GM11168 (cell line): ENCODE measurements around the gene LRRC27.
"Not testable (repeated sequence)": the region's sequence is repeated elsewhere in the genome, so short reads cannot be mapped to it uniquely, and the experiment has no call there.

Source experiments
- in situ Hi-C: fragments of 300-500 bp; cut with MboI; formaldehyde crosslinking; loops from one replicate; pipeline ENCODE4 v1.12.0; 2022; ENCODE audit warnings: low sequenced_read_pairs; ENCODE audit not compliant: unreplicated experiment

LRRC27 gene

DNA sequence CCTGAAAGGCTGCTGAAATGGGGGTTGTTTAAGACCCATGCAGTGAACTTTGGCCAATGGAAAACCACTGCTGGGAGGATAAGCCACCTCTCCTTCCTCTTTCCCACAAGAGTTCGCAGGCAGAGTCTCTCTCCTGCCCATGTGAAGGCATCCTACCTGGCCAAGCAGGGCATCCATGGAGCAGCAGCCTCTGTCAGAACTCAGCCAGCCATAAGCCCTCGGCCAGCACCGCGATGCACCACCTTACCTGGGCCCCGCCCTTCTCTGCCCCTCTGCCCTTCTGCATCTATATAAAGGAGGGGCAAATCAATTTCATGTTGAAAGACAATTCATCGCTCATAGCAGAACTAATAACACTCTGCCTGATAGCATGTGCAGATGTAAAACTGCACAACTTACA, 18.1 kb upstream of the LRRC27 start:
- in situ Hi-C loops = no loop called here

DNA sequence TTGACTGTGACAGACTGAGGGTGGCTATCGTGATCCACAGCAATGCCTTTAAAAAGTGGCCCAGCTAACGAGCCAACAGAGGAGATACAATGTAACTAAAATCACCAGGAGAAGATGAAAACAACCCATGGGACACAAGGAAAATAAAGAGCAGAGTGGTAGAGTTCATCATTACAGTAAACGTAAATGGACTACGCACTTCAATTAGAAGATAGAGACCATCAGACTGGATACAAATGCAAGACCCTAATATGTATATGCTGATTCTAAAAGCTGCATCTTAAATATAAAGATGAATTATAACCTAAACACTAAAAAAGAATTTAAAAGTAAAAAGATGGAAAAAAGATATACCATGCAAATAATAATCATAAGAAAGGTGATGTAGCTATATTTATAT, 17.7 kb upstream of the LRRC27 start:
- in situ Hi-C loops = no loop called here

DNA sequence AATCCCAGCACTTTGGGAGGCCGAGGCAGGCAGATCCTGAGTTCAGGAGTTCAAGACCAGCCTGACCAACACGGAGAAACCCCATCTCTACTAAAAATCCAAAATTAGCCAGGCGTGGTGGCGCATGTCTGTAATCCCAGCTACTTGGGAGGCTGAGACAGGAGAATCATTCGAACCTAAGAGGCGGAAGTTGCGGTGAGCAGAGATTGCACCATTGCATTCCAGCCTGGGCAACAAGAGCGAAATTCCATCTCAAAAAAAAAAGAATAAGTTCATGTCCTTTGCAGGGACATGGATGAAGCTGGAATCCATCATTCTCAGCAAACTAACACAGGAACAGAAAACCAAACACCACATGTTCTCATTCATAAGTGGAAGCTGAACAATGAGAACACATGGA, 17.1 kb upstream of the LRRC27 start:
- in situ Hi-C loops = not testable (repeated sequence)

DNA sequence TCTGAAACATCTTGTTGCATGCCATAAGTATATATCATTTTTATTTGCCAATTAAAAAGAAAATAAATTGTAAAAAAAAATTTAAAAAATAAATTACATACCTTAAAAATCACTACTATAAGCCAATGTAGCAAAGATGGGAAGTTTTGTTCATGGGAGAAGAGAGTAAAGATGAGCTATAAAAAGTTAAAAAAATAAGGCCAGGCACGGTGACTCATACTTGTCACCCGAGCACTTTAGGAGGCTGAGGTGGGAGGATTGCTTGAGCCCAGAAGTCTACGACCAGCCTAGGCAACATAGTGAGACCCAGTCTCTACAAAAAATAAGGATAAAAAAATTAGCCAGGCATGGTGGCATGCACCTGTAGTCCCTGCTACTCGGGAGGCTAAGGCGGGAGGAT, 15.9 kb upstream of the LRRC27 start:
- in situ Hi-C loops = no loop called here

DNA sequence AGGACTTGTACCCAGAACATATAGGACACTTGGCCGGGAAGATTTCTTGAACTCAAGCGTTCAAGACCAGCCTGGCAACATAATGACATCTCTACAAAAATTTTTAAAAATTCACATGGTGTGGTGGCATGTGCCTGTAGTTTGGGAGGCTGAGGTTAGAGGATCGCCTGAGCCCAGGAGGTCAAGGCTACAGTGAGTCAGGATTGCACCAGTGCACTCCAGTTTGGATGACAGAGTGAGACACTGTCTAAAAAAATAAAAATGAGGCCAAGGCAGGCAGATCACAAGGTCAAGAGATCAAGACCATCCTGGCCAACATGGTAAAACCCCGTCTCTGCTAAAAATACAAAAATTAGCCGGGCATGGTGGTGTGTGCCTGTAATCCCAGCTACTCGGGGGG, 14.5 kb upstream of the LRRC27 start:
- in situ Hi-C loops = not testable (repeated sequence)

DNA sequence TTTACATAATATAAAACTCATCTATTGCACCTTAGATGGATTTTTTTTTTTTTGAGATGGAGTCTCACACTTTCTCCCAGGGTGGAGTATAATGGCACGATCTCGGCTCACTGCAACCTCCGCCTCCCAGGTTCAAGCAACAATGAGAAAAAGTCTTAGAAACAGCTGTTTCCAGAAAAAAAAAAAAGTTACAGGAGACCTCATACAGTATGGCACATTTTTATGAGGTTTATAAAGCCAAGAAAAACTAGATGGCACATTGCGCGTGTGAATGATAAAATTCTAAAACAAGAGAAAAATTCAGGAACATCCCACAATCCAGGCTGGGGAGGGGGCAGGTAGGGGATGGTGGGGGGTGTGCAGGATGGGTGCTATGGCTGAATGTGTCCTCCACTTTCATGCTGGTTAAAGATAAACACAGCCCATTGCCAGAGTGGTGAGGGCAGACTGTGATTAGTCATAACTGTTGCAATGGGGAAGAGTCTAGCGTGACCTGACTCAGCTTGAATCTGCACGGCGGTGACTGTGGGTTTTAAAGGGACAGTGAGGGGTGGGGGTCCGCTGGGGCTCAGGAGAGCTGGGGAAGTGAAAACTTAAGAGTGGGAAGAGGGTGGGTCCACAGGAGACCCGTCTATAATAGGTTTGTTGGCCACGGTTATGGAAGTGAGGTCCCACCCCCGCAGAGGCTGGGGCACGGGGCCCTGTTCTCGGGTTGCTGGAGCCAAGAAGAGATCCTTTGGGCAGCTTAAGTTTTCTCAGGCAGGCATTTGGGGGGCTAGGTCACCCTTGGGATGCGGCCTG, 11.9 kb upstream of the LRRC27 start:
- in situ Hi-C loops = no loop called here

DNA sequence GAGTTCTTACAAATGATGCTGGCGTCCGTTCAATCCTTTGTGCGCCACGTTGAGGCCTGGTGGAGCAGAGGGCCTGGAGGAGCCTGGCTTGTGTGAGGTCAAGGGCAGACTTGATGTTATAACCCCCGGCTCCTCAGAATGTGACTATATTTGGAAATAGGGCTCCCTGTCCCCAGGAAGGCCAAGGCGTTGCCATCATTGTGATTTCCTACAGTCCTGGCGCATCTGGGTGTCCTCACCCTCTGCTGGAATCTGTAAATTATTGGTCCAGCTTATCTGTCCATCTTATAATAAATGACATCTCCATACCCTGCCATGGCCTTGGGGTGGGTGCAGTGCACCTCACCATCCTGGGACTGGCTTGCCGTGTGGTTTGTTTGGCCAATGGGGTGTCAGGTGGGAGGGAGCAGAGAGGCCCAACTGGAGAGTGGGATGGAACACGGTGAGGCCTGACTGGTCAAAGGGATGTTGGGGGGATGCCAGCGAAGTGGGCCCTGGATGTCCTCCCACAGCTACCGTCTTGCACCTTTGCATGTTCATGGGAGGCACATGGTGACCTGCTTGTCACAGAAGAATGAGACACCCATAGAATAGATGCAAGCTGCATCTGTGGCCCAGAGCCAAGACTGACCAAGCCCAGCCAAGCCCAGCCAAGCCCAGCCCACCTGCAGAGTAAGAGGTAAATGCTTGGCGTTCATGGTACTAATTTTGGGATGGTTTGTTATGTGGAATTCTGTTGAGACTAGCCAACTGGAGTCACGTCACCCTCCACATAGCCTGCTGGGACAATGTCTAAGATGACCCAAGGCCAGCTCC, 11.1 kb upstream of the LRRC27 start:
- in situ Hi-C loops = no loop called here

DNA sequence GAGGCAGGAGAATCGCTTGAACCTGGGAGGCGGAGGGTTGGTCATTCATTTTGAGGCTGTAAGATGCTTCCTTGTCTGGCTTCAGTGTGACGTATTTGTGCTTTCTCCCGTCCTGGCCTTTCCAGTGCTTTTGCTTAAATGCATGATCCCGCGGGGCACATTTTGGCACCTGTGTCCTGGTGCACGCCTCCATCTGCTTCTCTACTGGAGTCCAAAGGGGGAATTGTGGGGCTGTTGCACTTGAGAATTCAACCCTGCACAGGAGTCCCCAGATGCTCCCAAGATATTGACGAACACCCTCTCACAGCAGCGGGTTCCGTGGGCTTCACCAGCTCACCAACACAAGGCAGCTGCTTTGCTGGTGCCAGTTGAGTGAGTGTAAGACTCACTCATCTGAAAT, 10.3 kb upstream of the LRRC27 start:
- in situ Hi-C loops = no loop called here

DNA sequence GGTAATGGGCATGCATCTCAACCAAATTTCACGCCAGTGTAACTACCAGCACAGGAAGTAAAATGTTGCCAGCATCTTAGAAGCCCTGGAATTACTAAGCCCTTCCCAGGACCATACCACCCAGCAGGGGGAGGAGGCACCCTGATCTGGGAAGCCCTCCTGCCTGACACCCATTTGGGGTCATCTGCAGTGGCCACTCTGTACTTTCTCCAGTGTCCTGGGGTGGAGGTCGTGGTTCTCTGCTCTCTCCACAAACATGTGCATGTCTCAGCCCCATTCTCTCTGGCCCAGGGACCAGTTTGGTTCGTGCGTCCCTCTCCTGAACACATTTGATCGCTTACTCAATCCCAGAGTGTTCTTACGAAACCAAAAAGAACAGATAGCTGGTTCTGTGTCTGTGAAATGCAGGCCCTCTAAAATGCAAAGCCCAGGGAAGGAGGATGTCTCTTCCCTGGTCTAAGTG, 9.4 kb upstream of the LRRC27 start:
- in situ Hi-C loops = no loop called here

DNA sequence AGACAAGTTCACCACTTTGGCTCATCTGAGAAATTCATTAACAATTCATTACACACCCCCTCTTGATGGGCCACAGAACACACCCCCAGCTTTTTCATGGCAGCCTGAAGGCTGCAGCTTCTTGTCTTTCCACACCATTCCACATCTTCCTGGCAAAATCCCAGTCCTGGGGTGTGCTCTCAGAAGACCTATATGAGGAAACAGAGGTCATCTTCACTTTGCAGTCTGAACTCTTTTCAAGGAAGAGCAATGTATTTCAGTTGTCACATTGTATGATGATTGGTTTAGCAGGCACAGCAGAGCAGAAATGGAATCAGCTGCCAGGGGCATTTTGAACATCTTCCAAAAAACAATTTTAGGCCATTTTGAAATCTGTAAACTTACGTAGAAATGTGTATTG, 7.8 kb upstream of the LRRC27 start:
- in situ Hi-C loops = no loop called here

DNA sequence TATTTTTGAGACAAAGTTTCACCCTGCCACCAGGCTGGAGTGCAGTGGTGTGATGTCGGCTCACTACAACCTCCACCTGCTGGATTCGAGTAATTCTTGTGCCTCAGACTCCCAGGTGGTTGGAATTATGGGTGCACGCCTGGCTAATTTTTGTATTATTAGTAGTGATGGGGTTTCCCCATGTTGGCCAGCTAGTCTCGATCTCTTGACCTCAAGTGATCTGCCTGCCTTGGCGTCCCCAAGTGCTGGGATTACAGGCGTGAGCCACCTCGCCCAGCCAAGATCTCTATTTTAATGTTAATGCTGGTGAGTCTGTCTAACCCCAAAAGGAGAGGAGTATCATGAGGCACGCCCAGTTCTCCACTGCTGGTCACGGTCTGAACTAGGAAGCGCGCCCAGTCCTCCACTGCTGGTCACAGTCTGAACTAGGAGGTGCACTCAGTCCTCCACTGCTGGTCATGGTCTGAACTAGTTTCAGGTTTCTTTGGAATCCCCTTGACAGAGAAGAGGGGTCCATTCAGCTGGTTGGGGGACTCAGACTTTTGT, 5.6 kb upstream of the LRRC27 start:
- in situ Hi-C loops = no loop called here

DNA sequence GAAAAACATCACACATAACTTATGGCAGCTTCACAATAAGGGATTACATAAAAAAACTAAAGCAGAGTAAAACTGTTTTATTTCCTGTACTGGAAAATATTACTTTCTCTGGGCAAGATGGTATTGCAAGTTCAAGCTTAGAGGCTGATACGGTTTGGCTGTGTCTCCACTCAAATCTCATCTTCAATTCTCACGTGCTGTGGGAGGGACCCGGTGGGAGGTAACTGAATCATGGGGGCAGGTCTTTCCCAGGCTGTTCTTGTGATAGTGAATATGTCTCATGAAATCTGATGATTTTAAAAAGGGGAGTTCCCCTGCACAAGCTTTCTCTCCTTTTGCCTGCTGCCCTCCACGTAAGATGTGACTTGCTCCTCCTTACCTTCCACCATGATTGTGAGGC, 5.1 kb upstream of the LRRC27 start:
- in situ Hi-C loops = no loop called here

DNA sequence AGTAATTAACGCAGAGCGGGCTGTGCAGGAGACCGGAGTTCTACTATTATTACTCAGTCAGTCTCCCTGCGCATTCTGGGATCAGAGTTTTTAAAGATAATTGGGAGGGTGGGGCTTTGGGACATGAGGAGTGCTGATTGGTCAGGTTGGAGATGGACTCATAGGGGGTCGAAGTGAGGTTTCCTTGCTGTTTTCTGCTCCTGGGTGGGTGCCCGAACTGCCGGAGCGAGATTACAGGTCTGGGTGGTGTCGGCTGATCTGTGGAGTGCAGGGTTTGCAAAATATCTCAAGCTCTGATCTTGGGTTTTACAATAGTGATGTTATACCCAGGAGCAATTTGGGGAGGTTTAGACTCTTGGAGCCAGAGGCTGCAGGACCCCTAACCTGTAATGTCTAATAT, 3.9 kb upstream of the LRRC27 start:
- in situ Hi-C loops = no loop called here

DNA sequence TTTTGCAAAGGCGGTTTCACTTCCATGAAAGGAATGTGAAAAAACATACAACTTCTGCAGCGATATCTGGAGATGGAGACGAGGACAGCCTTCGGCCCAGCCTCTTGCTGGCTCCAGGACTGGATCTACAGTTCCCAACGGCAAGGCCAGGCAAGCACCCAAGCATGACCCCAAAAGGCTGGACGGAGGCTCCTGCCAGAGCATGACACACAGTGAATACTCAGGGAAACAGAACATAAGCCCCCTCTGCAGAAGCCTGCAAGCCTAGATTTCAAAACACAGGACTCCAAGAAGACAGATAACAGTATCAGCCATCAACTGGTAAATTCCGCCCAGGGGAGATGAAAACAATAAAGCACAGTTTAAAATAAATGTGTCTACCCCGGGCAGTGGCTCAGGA, 3.3 kb upstream of the LRRC27 start:
- in situ Hi-C loops = no loop called here

DNA sequence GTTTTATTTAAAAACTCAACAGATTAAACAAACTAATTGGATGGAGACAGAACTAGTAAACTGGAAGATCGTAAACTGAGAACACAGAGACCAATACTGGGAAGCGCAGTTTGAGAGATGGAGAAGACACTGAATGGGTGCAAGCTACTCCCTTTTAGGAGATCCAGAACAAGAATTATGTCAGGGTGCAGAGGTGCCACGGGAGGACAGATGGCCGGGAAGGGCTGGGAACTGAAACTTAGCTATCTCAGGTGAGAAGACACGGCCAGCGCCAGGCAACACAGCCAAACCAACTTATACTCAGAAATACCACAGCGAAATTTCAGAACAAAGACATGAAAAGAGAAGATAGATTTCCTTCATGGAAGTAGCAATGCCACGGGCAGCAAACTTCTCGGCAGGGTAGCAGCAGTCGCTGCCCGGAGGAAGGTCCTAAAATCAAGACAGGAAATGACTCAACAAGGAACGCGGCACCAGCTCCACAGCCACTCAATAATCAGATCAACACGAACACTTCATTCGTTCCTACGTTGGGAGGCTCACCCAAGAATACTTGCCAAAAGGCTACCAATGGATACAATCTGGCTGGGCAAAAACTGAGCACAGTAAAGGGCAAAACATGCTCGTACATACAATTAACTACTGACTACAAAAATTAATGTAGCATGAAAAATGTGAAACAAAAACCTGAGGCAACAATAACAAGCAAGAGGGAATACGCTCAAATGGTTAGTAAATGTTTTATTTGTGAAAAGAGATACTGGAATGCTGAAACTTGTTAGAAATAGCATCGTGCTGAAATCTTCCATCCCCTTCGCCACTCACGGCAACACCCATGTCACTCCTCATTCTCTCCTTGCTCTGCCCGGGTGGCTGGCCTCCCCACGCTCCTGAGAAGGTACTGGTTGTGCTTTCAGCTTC, 2.2 kb upstream of the LRRC27 start:
- in situ Hi-C loops = no loop called here

DNA sequence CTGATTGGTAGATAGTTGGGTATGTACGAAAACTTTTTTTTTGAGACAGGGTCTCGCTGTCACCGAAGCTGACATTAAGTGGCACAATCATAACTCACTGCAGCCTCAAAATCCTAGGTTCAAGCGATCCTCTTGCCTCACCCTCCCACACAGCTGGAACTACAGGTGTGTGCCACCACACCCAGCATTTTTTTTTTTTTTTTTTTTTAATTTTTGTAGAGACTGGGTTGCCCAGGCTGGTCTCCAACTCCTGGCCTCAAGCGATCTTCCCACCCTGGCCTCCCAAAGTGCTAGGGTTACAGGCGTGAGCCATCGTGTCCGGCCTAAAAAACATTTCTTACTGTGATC, 1.5 kb upstream of the LRRC27 start:
- in situ Hi-C loops = no loop called here

DNA sequence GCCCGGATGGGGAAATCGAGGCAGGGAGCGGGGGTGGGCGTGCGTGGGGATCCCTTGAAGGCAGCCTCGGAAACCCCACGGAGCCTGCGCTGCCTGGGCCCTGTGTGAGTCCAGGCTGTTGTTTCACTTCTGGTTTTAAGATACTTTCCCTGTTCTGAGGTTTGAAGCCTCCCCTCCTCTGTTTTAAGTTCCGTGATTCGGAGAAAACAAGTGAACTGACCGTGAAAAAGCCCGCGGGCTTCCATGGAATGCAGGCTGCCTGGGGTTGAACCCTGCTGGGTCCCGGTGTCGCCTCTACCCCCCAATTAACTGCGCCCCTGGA, 401 bp downstream of the LRRC27 start:
- in situ Hi-C loops = no loop called here

DNA sequence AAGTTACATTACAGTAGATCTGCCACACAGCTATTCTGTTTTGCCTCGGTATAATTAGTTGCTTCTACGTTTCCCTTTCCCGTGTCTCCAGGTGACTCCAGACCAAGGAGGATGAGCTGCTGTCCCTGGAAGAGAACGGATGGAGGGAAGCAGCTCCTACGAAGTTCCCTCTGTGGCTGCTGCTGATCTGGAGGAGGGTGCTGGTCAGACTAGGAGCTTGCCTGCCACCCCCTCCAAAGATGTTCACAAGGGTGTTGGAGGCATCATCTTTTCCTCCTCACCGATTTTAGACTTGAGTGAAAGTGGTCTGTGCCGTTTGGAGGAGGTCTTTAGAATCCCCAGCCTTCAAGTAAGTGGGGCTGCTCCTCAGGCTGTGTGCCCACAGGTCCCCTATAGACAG, 1.4 kb downstream of the LRRC27 start:
- in situ Hi-C loops = no loop called here

DNA sequence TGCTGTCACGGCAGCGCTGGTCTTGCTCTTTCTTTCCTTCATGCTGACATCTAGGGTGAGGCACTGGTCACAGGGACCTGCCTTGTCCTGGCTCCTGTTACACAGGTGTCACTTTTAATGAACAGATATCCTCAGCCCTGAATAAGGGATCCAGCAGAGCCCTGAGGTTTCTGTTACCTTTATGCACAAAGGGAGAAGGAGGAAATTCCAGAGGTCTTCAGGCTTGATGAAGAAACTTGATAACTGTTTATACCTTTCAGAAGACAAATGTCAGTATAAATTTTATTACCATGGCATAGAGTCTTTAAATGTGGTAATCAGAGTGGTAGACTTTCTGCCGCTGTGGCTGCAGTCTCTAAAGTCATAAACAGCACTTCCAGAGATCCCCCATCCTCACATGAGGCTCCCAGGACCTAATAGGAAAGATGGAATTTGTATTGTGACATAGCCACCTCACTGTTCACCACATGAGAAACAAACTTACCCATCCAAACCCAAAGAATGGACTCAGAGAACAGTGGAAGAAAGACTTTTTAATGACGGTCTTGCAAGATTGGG, 2.7 kb downstream of the LRRC27 start:
- in situ Hi-C loops = no loop called here
